K562 (cell line): ENCODE measurements around the gene IRF9. TPM values are rescaled to one million over a fixed set of nuclear protein-coding genes. Genes with fewer than 3 reads are reported as not detected.
A peak's percentile ranks its signal among the peaks of the same experiment; 100 is the strongest.

ENCODE experiments used
- BMI1 ChIP-seq: fragments of 150-350 bp; IDR thresholded peaks from 2 replicates; pipeline ENCODE4 v1.6.1; 2014; ENCODE audit warnings: low read length
- CCNT2 ChIP-seq: IDR thresholded peaks from 2 replicates; pipeline ENCODE4 v1.6.1; 2011; ENCODE audit warnings: borderline replicate concordance, low read depth, mild to moderate bottlenecking, moderate library complexity, mixed read lengths, low read length; ENCODE audit not compliant: insufficient read length; ENCODE audit errors: extremely low read depth
- CTCF ChIP-seq, 3 experiments: IDR thresholded peaks in 2 of 3; conservative IDR thresholded peaks in 1 of 3; 2 replicates each; pipeline ENCODE4 v1.5.1; 2011 to 2012; ENCODE audit warnings: low read length in 3 of 3, mild to moderate bottlenecking in 3 of 3, control low read depth in 2 of 3, improper control_type of control experiment in 1 of 3, inconsistent platforms in 1 of 3, low read depth in 1 of 3, mixed read lengths in 1 of 3, moderate library complexity in 1 of 3; ENCODE audit not compliant: insufficient read depth in 2 of 3
- GTF2B ChIP-seq: IDR thresholded peaks from 2 replicates; pipeline ENCODE4 v1.6.1; 2011; ENCODE audit not compliant: insufficient read length; ENCODE audit errors: extremely low read depth
- HEY1 ChIP-seq: fragments of 250-450 bp; sonication (Bioruptor Pico); IDR thresholded peaks from 2 replicates; pipeline ENCODE4 v1.5.0; 2020; ENCODE audit warnings: mild to moderate bottlenecking, moderate library complexity, borderline replicate concordance
- HOXB6 ChIP-seq: fragments of 250-450 bp; sonication (Bioruptor Pico); IDR thresholded peaks from 2 replicates; pipeline ENCODE4 v1.5.1; 2022; ENCODE audit warnings: mild to moderate bottlenecking, borderline replicate concordance
- IRF1 ChIP-seq: sonication (generic); formaldehyde crosslinking; IDR thresholded peaks from 2 replicates; pipeline ENCODE4 v1.8.0; 2022; ENCODE audit warnings: missing genetic modification reagents, mild to moderate bottlenecking, borderline replicate concordance
- MAFG ChIP-seq: fragments of 450-650 bp; conservative IDR thresholded peaks from 2 replicates; pipeline ENCODE4 v1.6.1; 2016; ENCODE audit warnings: missing genetic modification characterization, missing compliant biosample characterization
- NFXL1 ChIP-seq: fragments of 450-650 bp; formaldehyde crosslinking; IDR thresholded peaks from 2 replicates; pipeline ENCODE4 v1.4.0; 2021; ENCODE audit warnings: mild to moderate bottlenecking
- PHTF2 ChIP-seq: fragments of 250-450 bp; sonication (Bioruptor Pico); IDR thresholded peaks from 2 replicates; pipeline ENCODE4 v1.5.0; 2021; ENCODE audit warnings: mild to moderate bottlenecking
- PML ChIP-seq: IDR thresholded peaks from 2 replicates; pipeline ENCODE4 v1.6.1; 2012; ENCODE audit warnings: low read length, inconsistent platforms
- SNAPC5 ChIP-seq: fragments of 250-450 bp; sonication (Bioruptor Pico); IDR thresholded peaks from 2 replicates; pipeline ENCODE4 v1.8.0; 2021; ENCODE audit warnings: moderate library complexity, mild to moderate bottlenecking, inconsistent platforms
- ZNF184 ChIP-seq: sonication (generic); formaldehyde crosslinking; IDR thresholded peaks from 2 replicates; pipeline ENCODE4 v1.5.0; 2020; ENCODE audit warnings: missing genetic modification reagents
- ZNF24 ChIP-seq: fragments of 450-650 bp; IDR thresholded peaks from 2 replicates; pipeline ENCODE4 v1.6.1; 2016
- ZNF668 ChIP-seq: fragments of 250-450 bp; sonication (Bioruptor Pico); IDR thresholded peaks from 2 replicates; pipeline ENCODE4 v1.8.0; 2022; ENCODE audit warnings: mild to moderate bottlenecking, inconsistent platforms
- ZNF695 ChIP-seq: fragments of 450-650 bp; formaldehyde crosslinking; IDR thresholded peaks from 2 replicates; pipeline ENCODE4 v1.4.0; 2020; ENCODE audit warnings: mild to moderate bottlenecking, moderate library complexity
- ZSCAN29 ChIP-seq: fragments of 450-650 bp; IDR thresholded peaks from 2 replicates; pipeline ENCODE4 v1.6.1; 2017
- polyA plus RNA-seq, 8 experiments: library from polyadenylated mRNA; depleted of rRNA in 4 of 8; stranded (reverse) in 5 of 8; unstranded in 3 of 8; fragments of >200 nt; fragmentation: Nextera tagmentation in 2 of 8; fragmentation: Illumina TruSeq in 1 of 8; extraction: Ambion mirVana in 2 of 8; extraction: Trizol in 1 of 8; gene quantifications; 2 replicates each; pipeline versions ENCODE4 v1.2.1 to v1.2.3, GENCODE V29; 2011 to 2014; ENCODE audit warnings: inconsistent platforms in 1 of 8, missing spikeins in 1 of 8
- total RNA-seq, 7 experiments: library from RNA; depleted of rRNA in 6 of 7; stranded (reverse); fragments of >200 nt in 6 of 7; fragmentation: Illumina TruSeq in 2 of 7; extraction: Trizol in 2 of 7; gene quantifications; 2 replicates each; pipeline versions ENCODE4 v1.2.1 to v1.2.3, GENCODE V29; 2011 to 2021; ENCODE audit warnings: low replicate concordance in 1 of 7
- TF ChIP-seq, protein P1 (sequence below), 2 experiments: IDR thresholded peaks; 2 replicates each; pipeline ENCODE4 v1.6.1; 2011; ENCODE audit warnings: borderline replicate concordance in 1 of 2, control low read depth in 1 of 2, low read depth in 1 of 2, low read length in 1 of 2, mild to moderate bottlenecking in 1 of 2, mixed read lengths in 1 of 2, moderate library complexity in 1 of 2; ENCODE audit not compliant: insufficient read depth in 1 of 2, insufficient read length in 1 of 2, poor library complexity in 1 of 2, severe bottlenecking in 1 of 2; ENCODE audit errors: extremely low read depth in 1 of 2
- TF ChIP-seq, protein P2 (sequence below): sonication (generic); formaldehyde crosslinking; IDR thresholded peaks from 2 replicates; pipeline ENCODE4 v1.8.1; 2023; ENCODE audit warnings: mild to moderate bottlenecking, missing genetic modification reagents
- TF ChIP-seq, protein P3 (sequence below): sonication (generic); IDR thresholded peaks from 2 replicates; pipeline ENCODE4 v1.6.1; 2016

Gene IRF9
- total and polyA plus RNA-seq, 9 of the 15 experiments (the other 6 are each of a cell fraction or from before 2014, with no cell fraction given) = 0.79 to 14.8 (median 6.1) TPM

DNA sequence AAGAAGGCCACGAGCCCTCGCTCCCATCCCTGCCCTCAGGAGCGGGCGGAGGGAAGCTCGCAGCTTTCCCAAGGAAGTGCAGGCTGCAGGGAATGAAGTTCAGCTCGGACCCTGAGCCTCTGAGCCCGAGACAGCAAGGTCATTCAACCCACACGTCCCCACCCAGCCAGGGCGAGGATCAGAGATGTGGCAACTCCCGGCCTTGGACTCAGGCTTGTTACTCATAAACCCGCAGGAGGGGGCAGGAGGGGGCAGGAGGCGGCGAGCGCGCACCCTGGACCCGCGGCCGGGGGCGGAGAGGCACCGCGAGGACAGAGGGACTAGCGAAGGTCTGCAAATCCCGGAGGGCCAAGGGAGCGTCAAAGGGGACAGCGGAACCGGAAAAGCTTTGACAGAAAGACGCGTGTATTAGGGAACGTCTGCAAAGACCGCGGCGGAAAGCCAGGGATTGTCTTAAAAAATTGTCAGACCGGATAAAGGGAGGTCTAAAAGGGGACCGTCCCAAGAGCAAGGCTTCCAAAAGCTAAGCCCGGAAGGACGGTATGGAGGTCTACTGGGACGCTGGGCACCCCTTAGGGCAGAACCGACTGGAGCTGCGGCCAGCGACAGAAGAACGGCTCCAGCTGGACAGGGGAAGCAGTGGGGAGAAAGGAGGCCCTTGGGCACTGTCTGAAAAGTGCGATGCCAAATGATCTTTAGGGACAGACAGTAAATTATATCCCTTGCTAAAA is 47.1 kb upstream of the IRF9 start (continued):
- TF ChIP-seq CTCF (IDR thresholded peaks at IDR 0.05 in 2 of 3, conservative IDR thresholded peaks at IDR 0.05 in 1 of 3; ENCODE audit: insufficient read depth in 2 of 3, low read depth in 1 of 3, low read length in 3 of 3) (0 out of 6 replicates have a peak, but pooled peaks of 1 of the 3 experiments have one; percentile 14), PHTF2 (CRISPR knock-in tag) (no peak), PML (peak; percentile 14), ZNF668 (no peak), BMI1 (no peak), NFXL1 (no peak), CCNT2 (peak; percentile 48), ZNF24 (no peak), ZSCAN29 (no peak), IRF1 (0 out of 2 replicates have a peak, but pooled peaks have one; percentile 29), SNAPC5 (CRISPR knock-in tag) (no peak), HEY1 (CRISPR knock-in tag) (no peak), ZNF695 (CRISPR knock-in tag) (no peak), GTF2B (peak; percentile 42), MAFG (tag) (no peak), HOXB6 (CRISPR knock-in tag) (no peak), ZNF184 (CRISPR knock-in tag) (no peak)
- TF ChIP-seq, protein P1, sequence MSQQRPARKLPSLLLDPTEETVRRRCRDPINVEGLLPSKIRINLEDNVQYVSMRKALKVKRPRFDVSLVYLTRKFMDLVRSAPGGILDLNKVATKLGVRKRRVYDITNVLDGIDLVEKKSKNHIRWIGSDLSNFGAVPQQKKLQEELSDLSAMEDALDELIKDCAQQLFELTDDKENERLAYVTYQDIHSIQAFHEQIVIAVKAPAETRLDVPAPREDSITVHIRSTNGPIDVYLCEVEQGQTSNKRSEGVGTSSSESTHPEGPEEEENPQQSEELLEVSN (IDR thresholded peaks at IDR 0.05; ENCODE audit: borderline replicate concordance in 1 of 2, extremely low read depth in 1 of 2, insufficient read depth in 1 of 2, insufficient read length in 1 of 2, low read depth in 1 of 2, low read length in 1 of 2, poor library complexity in 1 of 2, severe bottlenecking in 1 of 2) = peak in 1 of 2 experiments; percentile 28
- TF ChIP-seq, protein P2, sequence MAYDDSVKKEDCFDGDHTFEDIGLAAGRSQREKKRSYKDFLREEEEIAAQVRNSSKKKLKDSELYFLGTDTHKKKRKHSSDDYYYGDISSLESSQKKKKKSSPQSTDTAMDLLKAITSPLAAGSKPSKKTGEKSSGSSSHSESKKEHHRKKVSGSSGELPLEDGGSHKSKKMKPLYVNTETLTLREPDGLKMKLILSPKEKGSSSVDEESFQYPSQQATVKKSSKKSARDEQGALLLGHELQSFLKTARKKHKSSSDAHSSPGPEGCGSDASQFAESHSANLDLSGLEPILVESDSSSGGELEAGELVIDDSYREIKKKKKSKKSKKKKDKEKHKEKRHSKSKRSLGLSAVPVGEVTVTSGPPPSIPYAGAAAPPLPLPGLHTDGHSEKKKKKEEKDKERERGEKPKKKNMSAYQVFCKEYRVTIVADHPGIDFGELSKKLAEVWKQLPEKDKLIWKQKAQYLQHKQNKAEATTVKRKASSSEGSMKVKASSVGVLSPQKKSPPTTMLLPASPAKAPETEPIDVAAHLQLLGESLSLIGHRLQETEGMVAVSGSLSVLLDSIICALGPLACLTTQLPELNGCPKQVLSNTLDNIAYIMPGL (CRISPR knock-in tag) = no peak
- TF ChIP-seq, protein P3, sequence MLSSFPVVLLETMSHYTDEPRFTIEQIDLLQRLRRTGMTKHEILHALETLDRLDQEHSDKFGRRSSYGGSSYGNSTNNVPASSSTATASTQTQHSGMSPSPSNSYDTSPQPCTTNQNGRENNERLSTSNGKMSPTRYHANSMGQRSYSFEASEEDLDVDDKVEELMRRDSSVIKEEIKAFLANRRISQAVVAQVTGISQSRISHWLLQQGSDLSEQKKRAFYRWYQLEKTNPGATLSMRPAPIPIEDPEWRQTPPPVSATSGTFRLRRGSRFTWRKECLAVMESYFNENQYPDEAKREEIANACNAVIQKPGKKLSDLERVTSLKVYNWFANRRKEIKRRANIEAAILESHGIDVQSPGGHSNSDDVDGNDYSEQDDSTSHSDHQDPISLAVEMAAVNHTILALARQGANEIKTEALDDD = peak; percentile 16; the same call in 1 of the 2 replicates
